HepG2 (cell line): Measurements from ENCODE around the gene ETFB. TPM values are rescaled to one million over a fixed set of nuclear protein-coding genes. Genes with fewer than 3 reads are reported as not detected.

Experiments
- ATAC-seq: fragments of 200-7000 bp; cut with Tn5 transposase; 3 replicates; pipeline ENCODE4 v1.9.1; 2020; ENCODE audit warnings: mild to moderate bottlenecking, moderate library complexity
- BruUV-seq: library from RNA; stranded (reverse); fragments of 400-500 nt; replicated peaks from 2 replicates; lab custom pipeline; 2021; lab: Mats Ljungman, UMichigan
- CTCF ChIA-PET: fragments of 300-600 bp; formaldehyde crosslinking; extraction: SDS; loops from one replicate; lab custom pipeline; 2021; ENCODE audit warnings: low total read pairs, inconsistent platforms, low intra/inter-chr PET ratio; lab: Yijun Ruan, JAX
- POLR2A ChIA-PET: fragments of 350-600 bp; sonication (Branson Sonifier 250); formaldehyde crosslinking; loops from one replicate; lab custom pipeline; 2020; ENCODE audit warnings: antibody characterized with exemption, inconsistent platforms; lab: Yijun Ruan, JAX
- DNase-seq: peaks from one replicate; pipeline ENCODE4 v3.0.0-alpha.2; 2015; ENCODE audit warnings: low spot score
- FAIRE-seq: peaks from 3 replicates; lab custom pipeline; 2011; peaks lifted over from hg19 to GRCh38; lab: Jason Lieb, UNC
- H2AFZ ChIP-seq: one replicate; pipeline ENCODE4 v1.6.1; 2011; ENCODE audit warnings: low read length, inconsistent platforms
- H3K27ac ChIP-seq: fragments of 300-600 bp; 3 replicates; pipeline ENCODE4 v1.8.0; 2011; ENCODE audit warnings: mixed run types, mild to moderate bottlenecking, mixed read lengths, low read length, inconsistent platforms; ENCODE audit not compliant: insufficient read depth; ENCODE audit errors: extremely low read length
- H3K27me3 ChIP-seq, 2 experiments: fragments of 200-600 bp in 1 of 2; 2 replicates in 1 of 2; 3 replicates in 1 of 2; pipeline versions ENCODE4 v1.6.0 to v1.8.0; 2011; ENCODE audit warnings: low read length in 2 of 2, mild to moderate bottlenecking in 2 of 2, moderate library complexity in 2 of 2, inconsistent platforms in 1 of 2; ENCODE audit not compliant: insufficient read depth in 2 of 2, control insufficient read depth in 1 of 2
- H3K36me3 ChIP-seq, 2 experiments: fragments of 200-600 bp in 1 of 2; replicated peaks in 1 of 2; 2 replicates in 1 of 2; 3 replicates in 1 of 2; pipeline versions ENCODE4 v1.5.1 to v1.8.0; 2011; ENCODE audit warnings: low read length in 2 of 2, inconsistent platforms in 1 of 2; ENCODE audit not compliant: insufficient read depth in 2 of 2, control insufficient read depth in 1 of 2
- H3K4me1 ChIP-seq: 2 replicates; pipeline ENCODE4 v1.5.1; 2012; ENCODE audit warnings: low read length, inconsistent platforms; ENCODE audit not compliant: insufficient read depth
- H3K4me2 ChIP-seq: 2 replicates; pipeline ENCODE4 v1.6.0; 2011; ENCODE audit warnings: low read depth, low read length, inconsistent platforms
- H3K4me3 ChIP-seq, 3 experiments: fragments of 200-600 bp in 1 of 3; sonication (generic), shearing (Covaris generic) in 1 of 3; replicated peaks in 1 of 3; 2 replicates each; pipeline ENCODE4 v1.5.1; 2011 to 2016; ENCODE audit warnings: low read length in 3 of 3, inconsistent platforms in 2 of 3, low read depth in 2 of 3, mild to moderate bottlenecking in 2 of 3, control low read depth in 1 of 3, mixed read lengths in 1 of 3; ENCODE audit not compliant: insufficient read depth in 1 of 3
- H3K79me2 ChIP-seq: one replicate; pipeline ENCODE4 v1.6.1; 2011; ENCODE audit warnings: low read length, inconsistent platforms; ENCODE audit not compliant: insufficient read depth
- H3K9ac ChIP-seq: 2 replicates; pipeline ENCODE4 v1.6.0; 2011; ENCODE audit warnings: mild to moderate bottlenecking, low read depth, low read length, inconsistent platforms; ENCODE audit not compliant: insufficient read depth
- H3K9me3 ChIP-seq: 2 replicates; pipeline ENCODE4 v1.5.1; 2012; ENCODE audit warnings: mild to moderate bottlenecking, low read length
- H4K20me1 ChIP-seq: 2 replicates; pipeline ENCODE4 v1.6.0; 2011; ENCODE audit warnings: inconsistent platforms, mild to moderate bottlenecking, low read length, moderate library complexity; ENCODE audit not compliant: insufficient read depth
- AGO1 ChIP-seq: fragments of 200-400 bp; formaldehyde crosslinking; IDR thresholded peaks from 2 replicates; pipeline ENCODE4 v1.6.1; 2017; ENCODE audit warnings: mild to moderate bottlenecking, low read depth, low read length, moderate library complexity; ENCODE audit not compliant: poor library complexity, severe bottlenecking
- ATF7 ChIP-seq, 2 experiments: fragments of 450-650 bp in 1 of 2; sonication (generic) in 1 of 2; formaldehyde crosslinking in 1 of 2; IDR thresholded peaks; 2 replicates each; pipeline versions ENCODE4 v1.4.0 to v1.6.1; 2016 to 2020; ENCODE audit warnings: antibody characterized with exemption in 1 of 2, mild to moderate bottlenecking in 1 of 2, missing genetic modification reagents in 1 of 2
- CTCF ChIP-seq: sonication (generic); formaldehyde crosslinking; IDR thresholded peaks from 2 replicates; pipeline ENCODE4 v1.5.0; 2020; ENCODE audit warnings: mild to moderate bottlenecking, missing genetic modification reagents, moderate library complexity
- DR1 ChIP-seq: sonication (generic); formaldehyde crosslinking; IDR thresholded peaks from 2 replicates; pipeline ENCODE4 v1.8.0; 2021; ENCODE audit warnings: mild to moderate bottlenecking, missing genetic modification reagents, inconsistent platforms
- EHMT2 ChIP-seq: fragments of 200-600 bp; sonication (generic); IDR thresholded peaks from 2 replicates; pipeline ENCODE4 v1.7.0; 2017; ENCODE audit warnings: antibody characterized with exemption, low read depth, low read length, borderline replicate concordance
- ERF ChIP-seq: IDR thresholded peaks from 2 replicates; pipeline ENCODE4 v1.6.1; 2018; ENCODE audit warnings: missing biosample characterization, missing genetic modification reagents
- GATAD1 ChIP-seq: IDR thresholded peaks from 2 replicates; pipeline ENCODE4 v1.6.1; 2016; ENCODE audit warnings: missing genetic modification reagents, missing compliant biosample characterization
- HIC2 ChIP-seq: sonication (generic); formaldehyde crosslinking; IDR thresholded peaks from 2 replicates; pipeline ENCODE4 v1.9.0; 2022; ENCODE audit warnings: low read depth, missing genetic modification reagents
- HNRNPH1 ChIP-seq: fragments of 200-400 bp; formaldehyde crosslinking; optimal IDR thresholded peaks from 2 replicates; pipeline ENCODE3; 2017; ENCODE audit warnings: mild to moderate bottlenecking, low read depth, low read length
- KDM1A ChIP-seq: IDR thresholded peaks from 2 replicates; pipeline ENCODE4 v1.6.1; 2016; ENCODE audit warnings: missing compliant biosample characterization
- NFYB ChIP-seq: sonication (generic); formaldehyde crosslinking; IDR thresholded peaks from 2 replicates; pipeline ENCODE4 v1.4.0; 2020; ENCODE audit warnings: missing genetic modification reagents
- NKX3-1 ChIP-seq: sonication (generic); formaldehyde crosslinking; IDR thresholded peaks from 2 replicates; pipeline ENCODE4 v1.5.0; 2020; ENCODE audit warnings: missing genetic modification reagents
- POLR2G ChIP-seq: fragments of 200-400 bp; formaldehyde crosslinking; IDR thresholded peaks from 2 replicates; pipeline ENCODE4 v1.6.1; 2018; ENCODE audit warnings: mild to moderate bottlenecking, low read depth, low read length, moderate library complexity
- RBFOX2 ChIP-seq: fragments of 200-400 bp; formaldehyde crosslinking; IDR thresholded peaks from 2 replicates; pipeline ENCODE4 v1.6.1; 2017; ENCODE audit warnings: low read depth, mild to moderate bottlenecking, low read length
- SSRP1 ChIP-seq: IDR thresholded peaks from 2 replicates; pipeline ENCODE4 v1.6.1; 2016; ENCODE audit warnings: control low read depth
- ZBTB7A ChIP-seq: sonication (generic); formaldehyde crosslinking; IDR thresholded peaks from 2 replicates; pipeline ENCODE4 v1.8.0; 2022; ENCODE audit warnings: mild to moderate bottlenecking, missing genetic modification reagents
- ZC3H13 ChIP-seq: sonication (generic); formaldehyde crosslinking; IDR thresholded peaks from 2 replicates; pipeline ENCODE4 v1.8.1; 2023; ENCODE audit warnings: mild to moderate bottlenecking, missing genetic modification reagents, moderate library complexity
- ZNF605 ChIP-seq: sonication (generic); formaldehyde crosslinking; IDR thresholded peaks from 2 replicates; pipeline ENCODE4 v1.8.0; 2022; ENCODE audit warnings: mild to moderate bottlenecking, missing genetic modification reagents
- ZNF740 ChIP-seq: sonication (generic); formaldehyde crosslinking; IDR thresholded peaks from 2 replicates; pipeline ENCODE4 v1.4.0; 2020; ENCODE audit warnings: missing genetic modification reagents
- ZZZ3 ChIP-seq: sonication (generic); formaldehyde crosslinking; IDR thresholded peaks from 2 replicates; pipeline ENCODE4 v1.4.0; 2020; ENCODE audit warnings: missing genetic modification reagents, mild to moderate bottlenecking, borderline replicate concordance
- WGBS: methylation state at CpG from one replicate; pipeline ENCODE4 v1.1.6; 2017; ENCODE audit warnings: low lambda C conversion rate; 5-methylcytosine and 5-hydroxymethylcytosine counted together
- in situ Hi-C: cut with HindIII; loops from 2 replicates; pipeline ENCODE4 v1.10.0; 2017; ENCODE audit warnings: low pct_unique_long_range_greater_than_20kb; ENCODE audit not compliant: extremely low pct_ligation_motif_present
- intact Hi-C: fragments of 100-400 bp; cut with micrococcal nuclease; formaldehyde crosslinking; loops from one replicate; pipeline ENCODE4 v1.10.0; 2022; ENCODE audit not compliant: unreplicated experiment
- polyA plus RNA-seq, 8 experiments: library from polyadenylated mRNA; depleted of rRNA in 3 of 8; stranded (reverse) in 7 of 8; unstranded in 1 of 8; fragments of >200 nt; fragmentation: Illumina TruSeq in 4 of 8; extraction: Trizol in 4 of 8; gene quantifications; 2 replicates each; pipeline versions ENCODE4 v1.2.1 to v1.2.3, GENCODE V29; 2011 to 2016; ENCODE audit warnings: low read depth in 4 of 8, missing spikeins in 1 of 8, mixed read lengths in 1 of 8; ENCODE audit not compliant: insufficient read depth in 1 of 8
- total RNA-seq, 5 experiments: library from RNA; depleted of rRNA; stranded (reverse); fragments of >200 nt; fragmentation: Illumina TruSeq; extraction: Trizol; gene quantifications; 2 replicates each; pipeline ENCODE4 v1.2.3, GENCODE V29; 2016; ENCODE audit warnings: low read depth in 1 of 5

Gene ETFB
- total and polyA plus RNA-seq, 2 of the 13 experiments (the other 11 are each of a cell fraction or from before 2014, with no cell fraction given), result 678 to 1,314 TPM

GRCh38 chr19:51342631-51343569 is 23.3 kb downstream of the ETFB start:
- ATAC-seq (peak; percentile 12), DNase-seq (no peak), FAIRE-seq (peak; percentile 63)
- Histone ChIP-seq H3K4me2 (peak overlapping the region; percentile 71), H3K9me3 (no peaks in the 10 kb centered on the region), H3K9ac (peak overlapping the region; percentile 73), H3K79me2 (peaks cover 6% of the 10 kb centered on the region), H3K4me3 (peak overlapping the region in 1 of 3 experiments; percentile 37; a peak in 1 of 6 replicates), H3K4me1 (peaks cover 84% of the 10 kb centered on the region), H2AFZ (no peak overlapping the region), H3K27ac (peak overlapping the region; percentile 67), H3K36me3 (peaks cover 13 to 34% of the 10 kb centered on the region in 2 experiments), H3K27me3 (no peaks in the 10 kb centered on the region), H4K20me1 (peaks cover 28% of the 10 kb centered on the region; the same call in 1 of the 2 replicates)
- CTCF ChIA-PET, result no interaction called here
- POLR2A ChIA-PET, result interaction anchor here (1.3 to 6.9 kb wide), 10 partner anchors 8 to 52 kb away, joined by 3 to 211 read pairs (median 18); partner anchors contain the start of genes ETFB, LIM2 and NKG7
- intact Hi-C loops, result no loop called here
- in situ Hi-C loops, result loop anchor here (5.0 kb wide), 1 partner anchor 54 kb away; no protein-coding TSS in a partner anchor
- BruUV-seq, result no TSS peak
- WGBS, result 46% methylated on average over 9 of the region's 9 CpGs
- 0 out of 2 replicates have a peak, but pooled peaks have one; percentile 46 for TF ChIP-seq ZNF605
- peak; percentile 64 for TF ChIP-seq POLR2G
- TF ChIP-seq ATF7 (IDR thresholded peaks at IDR 0.05), result no peak
- no peak for TF ChIP-seq ATF7 (CRISPR knock-in tag; IDR thresholded peaks at IDR 0.05)
- no peak for TF ChIP-seq ZNF740 (CRISPR knock-in tag)
- no peak for TF ChIP-seq NKX3-1
- peak; percentile 87; the same call in 1 of the 2 replicates for TF ChIP-seq KDM1A (CRISPR knock-in tag)
- no peak for TF ChIP-seq ZZZ3
- TF ChIP-seq DR1 (CRISPR knock-in tag), result no peak
- TF ChIP-seq HNRNPH1, result peak; percentile 97
- TF ChIP-seq CTCF (CRISPR knock-in tag), result peak; percentile 20; the same call in 1 of the 2 replicates
- no peak for TF ChIP-seq NFYB (CRISPR knock-in tag)
- TF ChIP-seq AGO1, result peak; percentile 41
- no peak for TF ChIP-seq GATAD1 (CRISPR knock-in tag)
- TF ChIP-seq HIC2 (CRISPR knock-in tag), result no peak
- TF ChIP-seq RBFOX2, result peak; percentile 59
- TF ChIP-seq ZBTB7A (CRISPR knock-in tag), result no peak
- TF ChIP-seq ERF (CRISPR knock-in tag), result peak; percentile 9; the same call in 1 of the 2 replicates
- 0 out of 2 replicates have a peak, but pooled peaks have one; percentile 18 for TF ChIP-seq ZC3H13 (CRISPR knock-in tag)
- TF ChIP-seq SSRP1 (CRISPR knock-in tag), result peak; percentile 75; the same call in 1 of the 2 replicates
- no peak for TF ChIP-seq EHMT2
